LNCAP (cell line): ENCODE measurements around the gene SMTN.

ENCODE experiments used
- CTCF ChIP-seq: fragments of 450-650 bp; IDR thresholded peaks from 2 replicates; pipeline ENCODE4 v1.5.1; 2017; ENCODE audit warnings: mild to moderate bottlenecking

The SMTN gene

GRCh38 chr22:31062566-31063230 lies 18.4 kb upstream of the SMTN start:
- no peak for TF ChIP-seq CTCF

- TF ChIP-seq CTCF, result no peak
Measured at GRCh38 chr22:31064369-31064768, 16.7 kb upstream of the SMTN start.

DNA sequence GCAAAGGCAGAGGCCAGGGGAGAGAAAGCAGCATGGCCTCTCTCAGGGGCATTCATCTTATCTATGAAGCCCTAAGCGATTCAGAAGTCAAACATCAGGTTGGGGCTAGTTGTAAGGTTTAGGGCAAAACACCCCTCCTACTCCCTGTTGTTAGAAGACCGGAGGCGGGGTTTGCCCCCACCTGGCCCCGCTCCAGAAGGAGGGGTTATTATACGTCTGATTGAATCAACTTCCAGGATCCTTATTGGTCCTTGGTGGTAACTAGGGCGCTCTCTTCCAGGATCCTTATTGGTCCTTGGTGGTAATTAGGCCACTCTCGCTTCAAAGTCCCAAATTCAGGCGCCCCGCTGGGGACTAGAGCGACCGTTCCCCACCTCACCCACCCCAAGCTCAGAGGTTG lies 12.1 kb upstream of the SMTN start:
- TF ChIP-seq CTCF, result no peak

DNA sequence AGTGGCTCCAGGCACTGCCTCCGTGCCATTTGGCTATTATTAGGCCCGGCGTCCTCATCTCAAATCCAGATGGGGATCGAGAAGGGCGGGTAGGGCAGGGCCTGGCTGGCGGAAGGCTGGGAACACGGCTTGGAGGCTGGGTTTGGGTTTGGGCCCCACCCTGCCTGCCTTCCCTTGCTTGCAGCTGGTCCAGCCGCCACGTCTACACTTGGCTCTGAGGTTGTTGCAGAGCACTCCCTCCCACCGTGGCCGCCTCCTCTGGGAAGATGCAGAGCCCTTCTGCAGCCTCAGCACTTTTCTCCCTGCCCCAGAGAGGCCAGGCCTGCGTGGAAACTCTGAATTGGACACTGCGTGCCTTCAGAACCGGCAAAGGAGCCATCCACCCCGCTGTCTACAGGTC lies 5.2 kb upstream of the SMTN start:
- TF ChIP-seq CTCF, result no peak

- no peak for TF ChIP-seq CTCF
Measured at GRCh38 chr22:31077681-31078080, 3.4 kb upstream of the SMTN start.

- no peak for TF ChIP-seq CTCF
Measured at GRCh38 chr22:31079095-31079642, 1.9 kb upstream of the SMTN start.

GRCh38 chr22:31080164-31080847 lies 812 bp upstream of the SMTN start:
- TF ChIP-seq CTCF, result no peak
